HCT116 (cell line): ENCODE data around the gene CAMSAP1. TPM values are rescaled to one million over a fixed set of nuclear protein-coding genes. Genes with fewer than 3 reads are reported as not detected.

Source experiments
- ATAC-seq: fragments of 200-7000 bp; cut with Tn5 transposase; 2 replicates; pipeline ENCODE4 v1.9.1; 2020; ENCODE audit warnings: mild to moderate bottlenecking, moderate library complexity
- BruUV-seq: library from RNA; stranded (reverse); fragments of 400-500 nt; replicated peaks from 2 replicates; lab custom pipeline; 2021; lab: Mats Ljungman, UMichigan
- CTCF ChIA-PET: fragments of 300-600 bp; sonication (Branson Sonifier 250); formaldehyde crosslinking; loops from one replicate; lab custom pipeline; 2021; ENCODE audit warnings: antibody characterized with exemption; lab: Charles Lee
- POLR2A ChIA-PET: fragments of 300-600, 350-600 bp; sonication (Branson Sonifier 250); formaldehyde crosslinking; loops from one replicate; lab custom pipeline; 2021; ENCODE audit warnings: antibody characterized with exemption; lab: Charles Lee
- RAD21 ChIA-PET, 2 experiments: fragments of 300-600 bp; sonication (Branson Sonifier 250); formaldehyde crosslinking; loops; one replicate each; lab custom pipeline; 2023; ENCODE audit warnings: low total read pairs in 2 of 2; ENCODE audit not compliant: uncharacterized antibody in 2 of 2, unreplicated experiment in 2 of 2, low non-redundant PET in 1 of 2; lab: Charles Lee
- DNase-seq: peaks from one replicate; pipeline ENCODE4 v3.0.0-alpha.2; 2010; ENCODE audit warnings: low read depth, low spot score
- H2AFZ ChIP-seq: fragments of 200-600 bp; shearing (Covaris generic), sonication (generic); 2 replicates; pipeline ENCODE4 v1.6.1; 2017; ENCODE audit warnings: low read depth, mixed run types, mixed read lengths, antibody characterized with exemption, low read length; ENCODE audit not compliant: poor library complexity, severe bottlenecking
- H3K27ac ChIP-seq: 2 replicates; pipeline ENCODE4 v1.5.1; 2012; ENCODE audit warnings: low read depth, low read length
- H3K27me3 ChIP-seq: fragments of 200-600 bp; sonication (generic); 2 replicates; pipeline ENCODE4 v1.6.1; 2016; ENCODE audit warnings: mixed run types, low read length, mixed read lengths; ENCODE audit not compliant: insufficient read depth
- H3K36me3 ChIP-seq, 2 experiments: fragments of 200-500 bp in 1 of 2; fragments of 200-600 bp in 1 of 2; sonication (Bioruptor generic) in 1 of 2; sonication (generic) in 1 of 2; 2 replicates each; pipeline versions ENCODE4 v1.5.1 to v1.6.1; 2014 to 2016; ENCODE audit warnings: low read length in 2 of 2, inconsistent platforms in 1 of 2, mixed read lengths in 1 of 2, mixed run types in 1 of 2; ENCODE audit not compliant: insufficient read depth in 2 of 2, control insufficient read depth in 1 of 2
- H3K4me1 ChIP-seq, 2 experiments: fragments of 200-600 bp in 1 of 2; sonication (generic) in 1 of 2; 2 replicates each; pipeline versions ENCODE4 v1.5.1 to v1.6.1; 2012 to 2017; ENCODE audit warnings: low read length in 2 of 2, inconsistent platforms in 1 of 2, mild to moderate bottlenecking in 1 of 2, mixed read lengths in 1 of 2, mixed run types in 1 of 2, moderate library complexity in 1 of 2; ENCODE audit not compliant: insufficient read depth in 2 of 2, control insufficient read depth in 1 of 2
- H3K4me2 ChIP-seq: fragments of 200-600 bp; sonication (generic); 2 replicates; pipeline ENCODE4 v1.6.1; 2017; ENCODE audit warnings: mixed run types, low read length, mixed read lengths
- H3K4me3 ChIP-seq, 2 experiments: fragments of 200-600 bp in 1 of 2; sonication (generic) in 1 of 2; replicated peaks in 1 of 2; 2 replicates each; pipeline ENCODE4 v1.5.1; 2011 to 2016; ENCODE audit warnings: low read length in 2 of 2, control low read depth in 1 of 2, low read depth in 1 of 2, mild to moderate bottlenecking in 1 of 2, mixed read lengths in 1 of 2, mixed run types in 1 of 2
- H3K79me2 ChIP-seq: fragments of 200-600 bp; sonication (generic); 2 replicates; pipeline ENCODE4 v1.6.1; 2017; ENCODE audit warnings: mild to moderate bottlenecking, mixed run types, low read length, moderate library complexity, mixed read lengths; ENCODE audit not compliant: insufficient read depth
- H3K9ac ChIP-seq: fragments of 200-600 bp; sonication (generic); 2 replicates; pipeline ENCODE4 v1.6.1; 2016; ENCODE audit warnings: low read length, mixed read lengths
- H3K9me2 ChIP-seq: fragments of 200-600 bp; sonication (generic), shearing (Covaris generic); 2 replicates; pipeline ENCODE4 v1.6.1; 2017; ENCODE audit warnings: mixed run types, mild to moderate bottlenecking, moderate library complexity; ENCODE audit not compliant: insufficient read depth
- H3K9me3 ChIP-seq, 2 experiments: fragments of 200-500 bp in 1 of 2; fragments of 200-600 bp in 1 of 2; sonication (Bioruptor generic) in 1 of 2; sonication (generic) in 1 of 2; 2 replicates each; pipeline ENCODE4 v1.6.1; 2014 to 2017; ENCODE audit warnings: low read length in 2 of 2, mixed read lengths in 2 of 2, inconsistent platforms in 1 of 2, low read depth in 1 of 2, mild to moderate bottlenecking in 1 of 2, mixed run types in 1 of 2, moderate library complexity in 1 of 2; ENCODE audit not compliant: control insufficient read depth in 1 of 2, insufficient read depth in 1 of 2
- H4K20me1 ChIP-seq: fragments of 200-600 bp; sonication (generic), shearing (Covaris generic); 2 replicates; pipeline ENCODE4 v1.6.1; 2017; ENCODE audit warnings: mixed run types, mild to moderate bottlenecking, moderate library complexity; ENCODE audit not compliant: insufficient read depth
- CBX3 ChIP-seq: IDR thresholded peaks from 2 replicates; pipeline ENCODE4 v1.6.1; 2012; ENCODE audit warnings: low read depth
- EZH2 ChIP-seq: fragments of 200-600 bp; sonication (generic); IDR thresholded peaks from 2 replicates; pipeline ENCODE4 v1.6.1; 2017; ENCODE audit warnings: antibody characterized with exemption, mixed run types
- FOSL1 ChIP-seq: IDR thresholded peaks from 2 replicates; pipeline ENCODE4 v1.6.1; 2012; ENCODE audit warnings: low read depth
- POLR2A ChIP-seq: IDR thresholded peaks from 2 replicates; pipeline ENCODE4 v1.7.0; 2011; ENCODE audit warnings: borderline replicate concordance; ENCODE audit not compliant: insufficient read depth, insufficient read length; ENCODE audit errors: extremely low read depth
- POLR2AphosphoS5 ChIP-seq: IDR thresholded peaks from 2 replicates; pipeline ENCODE4 v1.6.1; 2011; ENCODE audit warnings: mild to moderate bottlenecking, low read depth, low read length, moderate library complexity
- SIN3A ChIP-seq: IDR thresholded peaks from 2 replicates; pipeline ENCODE4 v1.6.1; 2012; ENCODE audit warnings: low read depth
- SP1 ChIP-seq: IDR thresholded peaks from 2 replicates; pipeline ENCODE4 v1.6.1; 2012; ENCODE audit warnings: low read depth
- TCF7L2 ChIP-seq: IDR thresholded peaks from 2 replicates; pipeline ENCODE4 v1.7.0; 2011; ENCODE audit warnings: borderline replicate concordance, inconsistent platforms; ENCODE audit not compliant: insufficient read depth, insufficient read length; ENCODE audit errors: extremely low read depth
- YY1 ChIP-seq: IDR thresholded peaks from 2 replicates; pipeline ENCODE4 v1.6.1; 2011; ENCODE audit warnings: low read length, low read depth, moderate library complexity, mild to moderate bottlenecking; ENCODE audit not compliant: insufficient replicate concordance; ENCODE audit errors: extremely low read depth
- intact Hi-C: fragments of 100-400 bp; cut with micrococcal nuclease; formaldehyde crosslinking; loops from 2 replicates; pipeline ENCODE4 v1.10.0; 2022
- total RNA-seq: library from RNA; stranded (reverse); gene quantifications from one replicate; pipeline ENCODE4 v1.2.1, GENCODE V29; 2021; ENCODE audit not compliant: unreplicated experiment
- TF ChIP-seq, protein P1 (sequence below): IDR thresholded peaks from 2 replicates; pipeline ENCODE4 v1.6.1; 2012; ENCODE audit warnings: low read depth
- TF ChIP-seq, protein P2 (sequence below): IDR thresholded peaks from 2 replicates; pipeline ENCODE4 v1.6.1; 2011; ENCODE audit warnings: mild to moderate bottlenecking, low read length, moderate library complexity; ENCODE audit not compliant: insufficient replicate concordance; ENCODE audit errors: extremely low read depth
- TF ChIP-seq, protein P3 (sequence below): IDR thresholded peaks from 2 replicates; pipeline ENCODE4 v1.6.1; 2012

Gene CAMSAP1
- total RNA-seq, 1 experiment from 2014 or later: 33.1 TPM

DNA sequence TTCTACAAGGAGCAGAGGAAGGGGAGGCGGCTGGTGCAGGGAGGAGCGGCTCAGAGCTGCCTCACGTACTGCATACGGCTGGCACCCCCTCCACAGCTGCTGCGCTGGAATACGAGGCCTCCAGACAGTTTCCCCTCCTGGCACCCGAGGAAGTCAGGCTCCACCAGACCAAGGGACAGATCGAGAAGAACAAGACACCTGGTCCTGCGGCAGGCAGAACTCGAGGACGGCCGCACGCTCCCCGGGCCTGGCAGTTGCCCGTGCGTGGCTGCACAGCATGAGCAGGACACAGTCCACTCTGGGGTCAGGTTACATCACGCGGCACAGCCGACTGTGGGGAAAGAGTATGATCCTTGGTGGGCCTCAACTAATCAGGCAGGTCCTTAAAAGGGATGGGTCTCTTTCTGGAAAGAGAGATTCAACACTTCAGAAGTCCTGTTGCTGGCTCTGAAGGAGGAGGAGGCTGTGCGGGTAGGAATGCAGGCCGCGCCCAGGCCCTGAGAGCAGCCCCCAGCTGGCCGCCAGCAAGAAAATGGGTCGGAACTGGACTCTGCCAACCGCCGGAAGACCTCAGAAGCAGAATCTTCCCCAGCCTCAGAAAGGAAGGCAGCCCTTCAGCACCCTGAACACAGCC is 42.3 kb upstream of the CAMSAP1 start:
- DNase-seq: no peak
- TF ChIP-seq FOSL1: no peak
- no peak for TF ChIP-seq EZH2
- no peak for TF ChIP-seq SP1
- TF ChIP-seq SIN3A: no peak
- TF ChIP-seq, protein P1, sequence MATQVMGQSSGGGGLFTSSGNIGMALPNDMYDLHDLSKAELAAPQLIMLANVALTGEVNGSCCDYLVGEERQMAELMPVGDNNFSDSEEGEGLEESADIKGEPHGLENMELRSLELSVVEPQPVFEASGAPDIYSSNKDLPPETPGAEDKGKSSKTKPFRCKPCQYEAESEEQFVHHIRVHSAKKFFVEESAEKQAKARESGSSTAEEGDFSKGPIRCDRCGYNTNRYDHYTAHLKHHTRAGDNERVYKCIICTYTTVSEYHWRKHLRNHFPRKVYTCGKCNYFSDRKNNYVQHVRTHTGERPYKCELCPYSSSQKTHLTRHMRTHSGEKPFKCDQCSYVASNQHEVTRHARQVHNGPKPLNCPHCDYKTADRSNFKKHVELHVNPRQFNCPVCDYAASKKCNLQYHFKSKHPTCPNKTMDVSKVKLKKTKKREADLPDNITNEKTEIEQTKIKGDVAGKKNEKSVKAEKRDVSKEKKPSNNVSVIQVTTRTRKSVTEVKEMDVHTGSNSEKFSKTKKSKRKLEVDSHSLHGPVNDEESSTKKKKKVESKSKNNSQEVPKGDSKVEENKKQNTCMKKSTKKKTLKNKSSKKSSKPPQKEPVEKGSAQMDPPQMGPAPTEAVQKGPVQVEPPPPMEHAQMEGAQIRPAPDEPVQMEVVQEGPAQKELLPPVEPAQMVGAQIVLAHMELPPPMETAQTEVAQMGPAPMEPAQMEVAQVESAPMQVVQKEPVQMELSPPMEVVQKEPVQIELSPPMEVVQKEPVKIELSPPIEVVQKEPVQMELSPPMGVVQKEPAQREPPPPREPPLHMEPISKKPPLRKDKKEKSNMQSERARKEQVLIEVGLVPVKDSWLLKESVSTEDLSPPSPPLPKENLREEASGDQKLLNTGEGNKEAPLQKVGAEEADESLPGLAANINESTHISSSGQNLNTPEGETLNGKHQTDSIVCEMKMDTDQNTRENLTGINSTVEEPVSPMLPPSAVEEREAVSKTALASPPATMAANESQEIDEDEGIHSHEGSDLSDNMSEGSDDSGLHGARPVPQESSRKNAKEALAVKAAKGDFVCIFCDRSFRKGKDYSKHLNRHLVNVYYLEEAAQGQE: no peak
- TF ChIP-seq YY1: no peak
- no peak for TF ChIP-seq POLR2AphosphoS5
- no peak for TF ChIP-seq TCF7L2
- no peak for TF ChIP-seq CBX3
- TF ChIP-seq, protein P2, sequence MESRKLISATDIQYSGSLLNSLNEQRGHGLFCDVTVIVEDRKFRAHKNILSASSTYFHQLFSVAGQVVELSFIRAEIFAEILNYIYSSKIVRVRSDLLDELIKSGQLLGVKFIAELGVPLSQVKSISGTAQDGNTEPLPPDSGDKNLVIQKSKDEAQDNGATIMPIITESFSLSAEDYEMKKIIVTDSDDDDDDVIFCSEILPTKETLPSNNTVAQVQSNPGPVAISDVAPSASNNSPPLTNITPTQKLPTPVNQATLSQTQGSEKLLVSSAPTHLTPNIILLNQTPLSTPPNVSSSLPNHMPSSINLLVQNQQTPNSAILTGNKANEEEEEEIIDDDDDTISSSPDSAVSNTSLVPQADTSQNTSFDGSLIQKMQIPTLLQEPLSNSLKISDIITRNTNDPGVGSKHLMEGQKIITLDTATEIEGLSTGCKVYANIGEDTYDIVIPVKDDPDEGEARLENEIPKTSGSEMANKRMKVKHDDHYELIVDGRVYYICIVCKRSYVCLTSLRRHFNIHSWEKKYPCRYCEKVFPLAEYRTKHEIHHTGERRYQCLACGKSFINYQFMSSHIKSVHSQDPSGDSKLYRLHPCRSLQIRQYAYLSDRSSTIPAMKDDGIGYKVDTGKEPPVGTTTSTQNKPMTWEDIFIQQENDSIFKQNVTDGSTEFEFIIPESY: no peak
- TF ChIP-seq POLR2A: no peak
- TF ChIP-seq, protein P3, sequence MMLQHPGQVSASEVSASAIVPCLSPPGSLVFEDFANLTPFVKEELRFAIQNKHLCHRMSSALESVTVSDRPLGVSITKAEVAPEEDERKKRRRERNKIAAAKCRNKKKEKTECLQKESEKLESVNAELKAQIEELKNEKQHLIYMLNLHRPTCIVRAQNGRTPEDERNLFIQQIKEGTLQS: no peak
- ChIA-PET CTCF (no interaction called here), RAD21 (no interaction called here), POLR2A (no interaction called here)
- Histone ChIP-seq H2AFZ (no peak overlapping the region), H3K9ac (no peak overlapping the region), H3K79me2 (peaks cover 17% of the 10 kb centered on the region; the same call in 1 of the 2 replicates), H3K4me1 (peaks cover 20% of the 10 kb centered on the region in 2 experiments), H3K27me3 (no peaks in the 10 kb centered on the region), H3K4me2 (no peak overlapping the region), H3K4me3 (no peak overlapping the region), H3K9me2 (no peaks in the 10 kb centered on the region), H3K9me3 (no peaks in the 10 kb centered on the region), H4K20me1 (no peaks in the 10 kb centered on the region), H3K36me3 (peaks cover 28 to 30% of the 10 kb centered on the region in 2 experiments), H3K27ac (peak overlapping the region; percentile 42)
- BruUV-seq: no TSS peak
- no peak for ATAC-seq
- intact Hi-C loops: loop anchor here (10.0 kb wide), 1 partner anchor 85 kb away; no protein-coding TSS in a partner anchor
